ENCODE measurements around the gene SIL1. TPM values are rescaled to one million over a fixed set of nuclear protein-coding genes. Genes with fewer than 3 reads are reported as not detected.

SIL1 gene
- total RNA-seq, 1 experiment from 2014 or later, result 114 TPM

DNA sequence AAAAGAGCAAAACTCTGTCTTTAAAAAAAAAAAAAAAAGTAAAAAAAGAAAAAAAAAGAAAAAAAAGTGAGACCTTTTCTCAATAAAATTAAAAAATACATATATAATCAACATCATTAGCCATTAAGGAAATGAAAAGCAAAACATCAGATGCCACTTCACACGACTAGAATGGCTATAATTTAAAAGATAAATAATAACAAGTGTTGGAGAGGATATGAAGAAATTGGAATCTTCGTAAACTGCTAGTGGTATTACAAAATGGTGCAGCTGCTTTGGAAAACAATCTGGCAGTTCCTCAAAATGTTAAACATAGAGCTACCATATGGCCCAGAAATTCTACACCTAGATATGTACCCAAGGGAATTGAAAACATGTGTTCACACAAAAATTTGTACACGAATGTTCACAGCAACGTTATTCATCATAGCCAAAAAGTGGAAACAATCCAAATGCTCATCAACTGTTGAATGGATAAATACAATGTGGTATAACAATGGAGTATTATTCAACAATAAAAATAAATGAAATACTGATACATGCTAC, 45.3 kb upstream of the SIL1 start:
- no peak for DNase-seq (ENCODE audit: unreplicated experiment)
- Mint-ChIP-seq H3K9me3 (ENCODE audit: unreplicated experiment) (no peaks in the 10 kb centered on the region), H3K27me3 (ENCODE audit: insufficient read depth, unreplicated experiment) (peaks cover 15% of the 10 kb centered on the region), H3K27ac (ENCODE audit: low read depth, unreplicated experiment) (no peak overlapping the region), H3K4me1 (ENCODE audit: insufficient read depth, unreplicated experiment) (peaks cover 14% of the 10 kb centered on the region), H3K36me3 (ENCODE audit: insufficient read depth, unreplicated experiment) (no peaks in the 10 kb centered on the region), H3K4me3 (ENCODE audit: unreplicated experiment) (no peak overlapping the region)
- TF ChIP-seq, protein P1, sequence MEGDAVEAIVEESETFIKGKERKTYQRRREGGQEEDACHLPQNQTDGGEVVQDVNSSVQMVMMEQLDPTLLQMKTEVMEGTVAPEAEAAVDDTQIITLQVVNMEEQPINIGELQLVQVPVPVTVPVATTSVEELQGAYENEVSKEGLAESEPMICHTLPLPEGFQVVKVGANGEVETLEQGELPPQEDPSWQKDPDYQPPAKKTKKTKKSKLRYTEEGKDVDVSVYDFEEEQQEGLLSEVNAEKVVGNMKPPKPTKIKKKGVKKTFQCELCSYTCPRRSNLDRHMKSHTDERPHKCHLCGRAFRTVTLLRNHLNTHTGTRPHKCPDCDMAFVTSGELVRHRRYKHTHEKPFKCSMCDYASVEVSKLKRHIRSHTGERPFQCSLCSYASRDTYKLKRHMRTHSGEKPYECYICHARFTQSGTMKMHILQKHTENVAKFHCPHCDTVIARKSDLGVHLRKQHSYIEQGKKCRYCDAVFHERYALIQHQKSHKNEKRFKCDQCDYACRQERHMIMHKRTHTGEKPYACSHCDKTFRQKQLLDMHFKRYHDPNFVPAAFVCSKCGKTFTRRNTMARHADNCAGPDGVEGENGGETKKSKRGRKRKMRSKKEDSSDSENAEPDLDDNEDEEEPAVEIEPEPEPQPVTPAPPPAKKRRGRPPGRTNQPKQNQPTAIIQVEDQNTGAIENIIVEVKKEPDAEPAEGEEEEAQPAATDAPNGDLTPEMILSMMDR (IDR thresholded peaks at IDR 0.05; ENCODE audit: unreplicated experiment), result no peak
- no TSS peak for BruUV-seq (replicated peaks)
- CTCF ChIA-PET, result interaction anchor here (0.6 to 0.8 kb wide), 2 partner anchors 18 to 438 kb away, joined by 3 to 6 read pairs; no protein-coding TSS in a partner anchor
- intact Hi-C loops (cut with micrococcal nuclease), result no loop called here
- POLR2A ChIA-PET, result no interaction called here

DNA sequence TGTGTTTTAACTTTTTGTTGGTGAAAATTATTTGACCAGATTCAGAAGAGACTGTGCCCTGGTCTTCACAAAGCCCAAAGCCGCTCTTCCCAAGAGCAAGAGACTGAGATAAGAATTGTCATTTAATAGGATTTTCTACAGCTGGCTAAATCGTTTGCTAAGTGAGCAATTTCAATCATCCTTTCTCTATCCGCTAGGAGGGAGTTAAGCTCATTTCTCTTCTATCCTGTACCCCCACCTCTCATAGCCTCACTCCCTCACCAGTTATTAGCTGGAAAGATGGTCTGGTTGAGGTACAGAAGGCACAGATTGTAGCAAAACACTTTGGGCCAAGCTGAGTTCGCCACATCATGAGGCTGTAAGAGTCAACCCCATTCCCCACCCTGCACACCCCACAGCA, 43.0 kb upstream of the SIL1 start:
- peaks cover 15% of the 10 kb centered on the region for H3K27me3 Mint-ChIP-seq (ENCODE audit: insufficient read depth, unreplicated experiment)
- CTCF ChIA-PET, result no interaction called here
- intact Hi-C loops (cut with micrococcal nuclease), result no loop called here

DNA sequence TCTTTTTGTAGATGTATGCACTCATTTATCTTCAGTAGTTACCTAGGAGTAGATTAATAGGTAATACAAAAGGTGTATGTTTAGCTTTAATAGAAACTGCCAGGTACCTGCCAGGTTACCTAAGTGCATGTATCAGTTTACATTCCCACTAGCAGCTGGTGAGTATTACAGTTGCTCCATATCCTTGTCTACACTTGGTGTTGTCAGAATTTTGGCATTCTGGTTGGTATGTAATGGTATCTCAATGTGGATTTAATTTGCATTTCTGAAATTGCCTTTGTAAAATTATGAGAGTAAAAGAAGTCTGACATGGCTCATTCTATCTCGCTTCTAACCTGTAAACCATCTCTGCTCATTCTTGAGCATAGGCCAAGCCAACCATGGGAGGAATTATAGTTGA, 38.3 kb upstream of the SIL1 start:
- ChIA-PET CTCF (no interaction called here), POLR2A (no interaction called here)
- H3K4me3 Mint-ChIP-seq (ENCODE audit: unreplicated experiment), result no peak overlapping the region
- peaks cover 15% of the 10 kb centered on the region for H3K27me3 Mint-ChIP-seq (ENCODE audit: insufficient read depth, unreplicated experiment)
- intact Hi-C loops (cut with micrococcal nuclease), result no loop called here
- TF ChIP-seq, protein P1 (IDR thresholded peaks at IDR 0.05; ENCODE audit: unreplicated experiment), result no peak
- H3K27ac Mint-ChIP-seq (ENCODE audit: low read depth, unreplicated experiment), result no peak overlapping the region
- no peaks in the 10 kb centered on the region for H3K9me3 Mint-ChIP-seq (ENCODE audit: unreplicated experiment)
- no peak for DNase-seq (ENCODE audit: unreplicated experiment)
- peaks cover 5% of the 10 kb centered on the region for H3K4me1 Mint-ChIP-seq (ENCODE audit: insufficient read depth, unreplicated experiment)
- no TSS peak for BruUV-seq (replicated peaks)
- H3K36me3 Mint-ChIP-seq (ENCODE audit: insufficient read depth, unreplicated experiment), result peaks cover 7% of the 10 kb centered on the region

More for the DNA sequence above, 43.0 kb upstream of the SIL1 start:
- Mint-ChIP-seq H3K9me3 (ENCODE audit: unreplicated experiment) (no peaks in the 10 kb centered on the region), H3K27ac (ENCODE audit: low read depth, unreplicated experiment) (no peak overlapping the region), H3K4me3 (ENCODE audit: unreplicated experiment) (no peak overlapping the region), H3K4me1 (ENCODE audit: insufficient read depth, unreplicated experiment) (peaks cover 8% of the 10 kb centered on the region), H3K36me3 (ENCODE audit: insufficient read depth, unreplicated experiment) (no peaks in the 10 kb centered on the region)
- POLR2A ChIA-PET, result no interaction called here
- TF ChIP-seq, protein P1 (IDR thresholded peaks at IDR 0.05; ENCODE audit: unreplicated experiment), result no peak
- no TSS peak for BruUV-seq (replicated peaks)
- DNase-seq (ENCODE audit: unreplicated experiment), result no peak

DNA sequence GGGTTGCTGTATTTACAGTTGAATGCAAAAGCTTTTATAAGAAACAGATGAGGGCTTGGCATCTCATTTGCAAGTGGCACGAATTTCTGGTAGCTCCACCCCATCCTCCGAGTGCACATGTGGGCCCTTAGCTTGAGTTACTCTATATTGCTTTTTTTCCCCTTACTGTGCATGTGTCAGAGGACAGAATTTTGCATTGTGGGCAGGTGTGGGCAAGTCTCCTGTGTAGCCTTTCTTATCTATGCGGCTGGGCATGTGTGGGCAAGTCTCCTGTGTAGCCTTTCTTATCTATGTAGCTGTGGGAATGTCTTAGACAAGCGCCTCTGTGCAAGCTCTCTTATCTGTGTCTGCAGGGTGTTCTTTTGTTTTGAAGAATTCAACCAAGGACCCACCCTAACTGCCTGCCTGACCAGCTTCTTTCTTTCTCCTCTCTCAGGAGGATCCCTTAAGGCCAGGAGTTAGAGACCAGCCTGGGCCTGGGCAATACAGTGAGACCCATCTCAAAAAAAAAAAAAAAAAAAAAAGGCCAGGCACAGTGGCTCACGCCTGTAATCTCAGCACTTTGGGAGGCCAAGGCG, 34.1 kb upstream of the SIL1 start:
- H3K9me3 Mint-ChIP-seq (ENCODE audit: unreplicated experiment), result no peaks in the 10 kb centered on the region
- TF ChIP-seq, protein P1 (IDR thresholded peaks at IDR 0.05; ENCODE audit: unreplicated experiment), result no peak
- H3K4me3 Mint-ChIP-seq (ENCODE audit: unreplicated experiment), result no peak overlapping the region
- no TSS peak for BruUV-seq (replicated peaks)
- peaks cover 7% of the 10 kb centered on the region for H3K36me3 Mint-ChIP-seq (ENCODE audit: insufficient read depth, unreplicated experiment)
- ChIA-PET CTCF (interaction anchor here (0.6 to 0.9 kb wide), 9 partner anchors 12 to 653 kb away, joined by 3 to 5 read pairs (median 3); partner anchors contain the start of gene SIL1), POLR2A (interaction anchor here (0.5 to 2.9 kb wide), 14 partner anchors 13 to 665 kb away, joined by 3 to 19 read pairs (median 4); partner anchors contain the start of genes LRRTM2 and SIL1)
- H3K4me1 Mint-ChIP-seq (ENCODE audit: insufficient read depth, unreplicated experiment), result peaks cover 5% of the 10 kb centered on the region
- intact Hi-C loops (cut with micrococcal nuclease), result no loop called here
- H3K27ac Mint-ChIP-seq (ENCODE audit: low read depth, unreplicated experiment), result peak overlapping the region; percentile 61
- no peaks in the 10 kb centered on the region for H3K27me3 Mint-ChIP-seq (ENCODE audit: insufficient read depth, unreplicated experiment)
- peak; percentile 84 for DNase-seq (ENCODE audit: unreplicated experiment)

All from MCF 10A (cell line).